GM12878 (cell line): Measurements from ENCODE around the gene GPRC5D. TPM values are rescaled to one million over a fixed set of nuclear protein-coding genes. Genes with fewer than 3 reads are reported as not detected.

Source experiments
- ATAC-seq: fragments of 200-7000 bp; cut with Tn5 transposase; 3 replicates; pipeline ENCODE4 v1.9.1; 2020; ENCODE audit warnings: mild to moderate bottlenecking, moderate library complexity
- BruUV-seq: library from RNA; stranded (reverse); fragments of 400-500 nt; replicated peaks from 2 replicates; lab custom pipeline; 2021; lab: Mats Ljungman, UMichigan
- CTCF ChIA-PET: fragments of 300-600 bp; sonication (Branson Sonifier 250); formaldehyde crosslinking; extraction: SDS; loops from one replicate; lab custom pipeline; 2021; ENCODE audit warnings: inconsistent platforms; lab: Yijun Ruan, JAX
- POLR2A ChIA-PET: fragments of 350-600 bp; formaldehyde crosslinking; extraction: SDS; loops from one replicate; lab custom pipeline; 2021; ENCODE audit warnings: inconsistent platforms; lab: Charles Lee
- RAD21 ChIA-PET: fragments of 300-600 bp; sonication (Branson Sonifier 250); formaldehyde crosslinking; loops from one replicate; lab custom pipeline; 2023; ENCODE audit warnings: antibody characterized with exemption; ENCODE audit not compliant: unreplicated experiment; lab: Charles Lee
- SMC1A ChIA-PET: fragments of 300-600 bp; sonication (Branson Sonifier 250); formaldehyde crosslinking; loops from one replicate; lab custom pipeline; 2023; ENCODE audit not compliant: unreplicated experiment, uncharacterized antibody; lab: Charles Lee
- DNase-seq: peaks from one replicate; pipeline ENCODE4 v3.0.0-alpha.2; 2011; ENCODE audit warnings: low read depth, low spot score
- FAIRE-seq: peaks from 3 replicates; lab custom pipeline; 2011; peaks lifted over from hg19 to GRCh38; lab: Jason Lieb, UNC
- H2AFZ ChIP-seq: 2 replicates; pipeline ENCODE4 v1.6.0; 2011; ENCODE audit warnings: low read depth, low read length, control low read depth; ENCODE audit not compliant: control insufficient read depth
- H3K27ac ChIP-seq: 2 replicates; pipeline ENCODE4 v1.5.1; 2011; ENCODE audit warnings: control low read depth; ENCODE audit not compliant: control insufficient read depth, insufficient read depth
- H3K27me3 ChIP-seq, 2 experiments: replicated peaks in 1 of 2; 2 replicates each; pipeline versions ENCODE4 v1.6.0 to v1.6.1; 2011; ENCODE audit warnings: low read length in 1 of 2; ENCODE audit not compliant: control insufficient read depth in 2 of 2, insufficient read depth in 2 of 2
- H3K36me3 ChIP-seq, 2 experiments: 2 replicates each; pipeline ENCODE4 v1.5.1; 2011; ENCODE audit warnings: low read length in 1 of 2; ENCODE audit not compliant: control insufficient read depth in 2 of 2, insufficient read depth in 2 of 2
- H3K4me1 ChIP-seq: 2 replicates; pipeline ENCODE4 v1.6.1; 2011; ENCODE audit warnings: mild to moderate bottlenecking, low read length, moderate library complexity, mixed read lengths; ENCODE audit not compliant: control insufficient read depth, insufficient read depth
- H3K4me2 ChIP-seq: 2 replicates; pipeline ENCODE4 v1.6.0; 2011; ENCODE audit warnings: control low read depth; ENCODE audit not compliant: control insufficient read depth, insufficient read depth
- H3K4me3 ChIP-seq: fragments of 200-600 bp; sonication (generic); 2 replicates; pipeline ENCODE4 v1.5.1; 2016
- H3K79me2 ChIP-seq: 2 replicates; pipeline ENCODE4 v1.6.0; 2011; ENCODE audit warnings: low read length; ENCODE audit not compliant: control insufficient read depth, insufficient read depth
- H3K9ac ChIP-seq: 2 replicates; pipeline ENCODE4 v1.8.0; 2011; ENCODE audit warnings: low read length, control low read depth, mixed read lengths; ENCODE audit not compliant: control insufficient read depth, insufficient read depth
- H3K9me3 ChIP-seq: replicated peaks from 3 replicates; pipeline ENCODE4 v1.5.1; 2011; ENCODE audit warnings: mild to moderate bottlenecking, low read length; ENCODE audit not compliant: control insufficient read depth, insufficient read depth
- H4K20me1 ChIP-seq: 2 replicates; pipeline ENCODE4 v1.6.0; 2011; ENCODE audit not compliant: control insufficient read depth, insufficient read depth
- BCL11A ChIP-seq: IDR thresholded peaks from 2 replicates; pipeline ENCODE4 v1.6.1; 2011; ENCODE audit warnings: low read depth, low read length
- BRCA1 ChIP-seq: IDR thresholded peaks from 2 replicates; pipeline ENCODE4 v1.6.1; 2011; ENCODE audit warnings: low read depth, low read length, improper control_type of control experiment
- CUX1 ChIP-seq: IDR thresholded peaks from 2 replicates; pipeline ENCODE4 v1.6.1; 2012; ENCODE audit warnings: improper control_type of control experiment, low read depth, low read length; ENCODE audit not compliant: insufficient replicate concordance
- EP300 ChIP-seq, 2 experiments: fragments of 150-350 bp in 1 of 2; IDR thresholded peaks; 2 replicates each; pipeline ENCODE4 v1.6.1; 2011 to 2012; ENCODE audit warnings: low read depth in 2 of 2, low read length in 2 of 2, borderline replicate concordance in 1 of 2, improper control_type of control experiment in 1 of 2, inconsistent platforms in 1 of 2; ENCODE audit not compliant: control insufficient read depth in 1 of 2
- JUND ChIP-seq: IDR thresholded peaks from 2 replicates; pipeline ENCODE4 v1.6.1; 2012; ENCODE audit warnings: low read depth, mild to moderate bottlenecking, low read length, improper control_type of control experiment, moderate library complexity
- NFIC ChIP-seq: IDR thresholded peaks from 2 replicates; pipeline ENCODE4 v1.6.1; 2012; ENCODE audit warnings: low read depth, mild to moderate bottlenecking, inconsistent platforms, low read length, moderate library complexity
- PAX8 ChIP-seq: fragments of 450-650 bp; IDR thresholded peaks from 2 replicates; pipeline ENCODE4 v1.6.1; 2017; ENCODE audit warnings: mild to moderate bottlenecking, moderate library complexity
- PML ChIP-seq: IDR thresholded peaks from 2 replicates; pipeline ENCODE4 v1.6.1; 2012; ENCODE audit warnings: low read length, inconsistent platforms
- RAD51 ChIP-seq: fragments of 450-650 bp; IDR thresholded peaks from 2 replicates; pipeline ENCODE4 v1.6.1; 2016; ENCODE audit warnings: moderate library complexity, mild to moderate bottlenecking, inconsistent platforms
- TARDBP ChIP-seq: IDR thresholded peaks from 2 replicates; pipeline ENCODE4 v1.6.1; 2016; ENCODE audit warnings: borderline replicate concordance
- ZNF24 ChIP-seq: fragments of 450-650 bp; IDR thresholded peaks from 2 replicates; pipeline ENCODE4 v1.6.1; 2017; ENCODE audit warnings: antibody characterized with exemption, mild to moderate bottlenecking
- ZZZ3 ChIP-seq: IDR thresholded peaks from 2 replicates; pipeline ENCODE4 v1.6.1; 2011; ENCODE audit warnings: low read depth; ENCODE audit not compliant: control insufficient read depth, insufficient read length
- WGBS: methylation state at CpG from one replicate; pipeline ENCODE4 v1.1.6; 2016; ENCODE audit warnings: low lambda C conversion rate; ENCODE audit not compliant: insufficient replicate concordance, insufficient coverage; ENCODE audit errors: missing lambda C conversion rate; 5-methylcytosine and 5-hydroxymethylcytosine counted together
- in situ Hi-C: fragments of 300-500 bp; cut with MboI; formaldehyde crosslinking; loops from 9 replicates; pipeline ENCODE4 v1.14.3; 2018; ENCODE audit warnings: mixed read lengths
- intact Hi-C: fragments of 100-400 bp; cut with micrococcal nuclease; formaldehyde crosslinking; loops from one replicate; pipeline ENCODE4 v1.14.2; 2022; ENCODE audit not compliant: unreplicated experiment
- polyA plus RNA-seq, 11 experiments: library from polyadenylated mRNA; depleted of rRNA in 4 of 11; unstranded in 6 of 11; stranded (reverse) in 5 of 11; fragments of >200 nt; fragmentation: Nextera tagmentation in 4 of 11; fragmentation: Illumina TruSeq in 1 of 11; extraction: Ambion mirVana in 4 of 11; extraction: Trizol in 1 of 11; gene quantifications; 1 replicate in 1 of 11; 2 replicates in 10 of 11; pipeline versions ENCODE4 v1.2.1 to v1.2.3, GENCODE V29; 2011 to 2016; ENCODE audit warnings: inconsistent platforms in 2 of 11, missing spikeins in 2 of 11, low read depth in 1 of 11
- total RNA-seq, 4 experiments: library from RNA; depleted of rRNA in 3 of 4; stranded (reverse); fragments of >200 nt in 3 of 4; fragmentation: Illumina TruSeq in 1 of 4; extraction: Trizol in 1 of 4; gene quantifications; 2 replicates each; pipeline versions ENCODE4 v1.2.1 to v1.2.3, GENCODE V29; 2013 to 2021

GPRC5D gene
- total and polyA plus RNA-seq, 10 of the 15 experiments (the other 5 are each of a cell fraction or from before 2014, with no cell fraction given), result 0.18 to 0.90 (median 0.37) TPM; not detected in 3

GRCh38 chr12:12997734-12998133, 45.8 kb upstream of the GPRC5D start:
- Histone ChIP-seq H3K27me3 (peaks cover 10 to 15% of the 10 kb centered on the region in 2 experiments), H2AFZ (no peak overlapping the region), H3K9me3 (no peaks in the 10 kb centered on the region; the same call in 2 of the 3 replicates), H3K9ac (no peak overlapping the region), H3K79me2 (no peaks in the 10 kb centered on the region), H3K36me3 (no peaks in the 10 kb centered on the region), H3K27ac (no peak overlapping the region), H3K4me1 (peaks cover 8% of the 10 kb centered on the region), H3K4me3 (no peak overlapping the region), H4K20me1 (no peaks in the 10 kb centered on the region; the same call in 1 of the 2 replicates), H3K4me2 (no peak overlapping the region)
- no peak for ATAC-seq
- WGBS, result 8% methylated on average over 2 of the region's 2 CpGs
- ChIA-PET CTCF (interaction anchor here (1.0 to 1.6 kb wide), 2 partner anchors 14 to 15 kb away, joined by 3 read pairs; no protein-coding TSS in a partner anchor), RAD21 (no interaction called here), SMC1A (no interaction called here), POLR2A (no interaction called here)
- DNase-seq, result no peak
- intact Hi-C loops (no loop called here), in situ Hi-C loops (no loop called here)
- no TSS peak for BruUV-seq
- TF ChIP-seq BCL11A, result no peak
- TF ChIP-seq PML, result no peak
- TF ChIP-seq CUX1, result no peak
- TF ChIP-seq TARDBP, result no peak
- no peak for TF ChIP-seq ZNF24
- TF ChIP-seq NFIC, result no peak
- no peak for TF ChIP-seq EP300 (IDR thresholded peaks at IDR 0.05; ENCODE audit: borderline replicate concordance in 1 of 2, control insufficient read depth in 1 of 2, low read depth in 2 of 2, low read length in 2 of 2)
- no peak for TF ChIP-seq ZZZ3
- no peak for TF ChIP-seq BRCA1
- TF ChIP-seq RAD51, result no peak
- no peak for TF ChIP-seq JUND
- TF ChIP-seq PAX8, result no peak
- no peak for FAIRE-seq
